K562 (cell line): ENCODE measurements around the gene IRX1. TPM values are rescaled to one million over a fixed set of nuclear protein-coding genes. Genes with fewer than 3 reads are reported as not detected.

ENCODE experiments used
- ATAC-seq: fragments of 200-7000 bp; cut with Tn5 transposase; 3 replicates; pipeline ENCODE4 v1.9.1; 2020; ENCODE audit warnings: moderate library complexity
- BruUV-seq: library from RNA; stranded (reverse); fragments of 400-500 nt; replicated peaks from 2 replicates; lab custom pipeline; 2021; lab: Mats Ljungman, UMichigan
- CTCF ChIA-PET: fragments of 300-600 bp; formaldehyde crosslinking; extraction: SDS; loops from one replicate; lab custom pipeline; 2021; ENCODE audit warnings: low intra/inter-chr PET ratio; lab: Yijun Ruan, JAX
- POLR2A ChIA-PET: fragments of 300-600, 350-650 bp; sonication (Branson Sonifier 250); formaldehyde crosslinking; extraction: SDS; loops from one replicate; lab custom pipeline; 2021; ENCODE audit warnings: antibody characterized with exemption, inconsistent platforms; lab: Yijun Ruan, JAX
- DNase-seq, 4 experiments: peaks; one replicate each; pipeline versions ENCODE4 v3.0.0 to v3.0.0-alpha.2; 2011 to 2018; ENCODE audit warnings: low spot score in 3 of 4, mixed read lengths in 3 of 4; ENCODE audit errors: extremely low read depth in 1 of 4
- FAIRE-seq: peaks from 2 replicates; lab custom pipeline; 2011; peaks lifted over from hg19 to GRCh38; lab: Jason Lieb, UNC
- H2AFZ ChIP-seq: 2 replicates; pipeline ENCODE4 v1.6.0; 2011; ENCODE audit warnings: low read depth, low read length, control low read depth, inconsistent platforms
- H3K27ac ChIP-seq: fragments of 200-600 bp; 3 replicates; pipeline ENCODE4 v1.8.0; 2011; ENCODE audit warnings: low read depth, mild to moderate bottlenecking, control low read depth, inconsistent platforms, low read length, moderate library complexity, mixed read lengths; ENCODE audit errors: extremely low read depth
- H3K27me3 ChIP-seq, 2 experiments: fragments of 300-600 bp in 1 of 2; 2 replicates in 1 of 2; 3 replicates in 1 of 2; pipeline versions ENCODE4 v1.6.0 to v1.8.0; 2011; ENCODE audit warnings: inconsistent platforms in 2 of 2, low read length in 2 of 2, mild to moderate bottlenecking in 1 of 2, mixed read lengths in 1 of 2, moderate library complexity in 1 of 2; ENCODE audit not compliant: control insufficient read depth in 2 of 2, insufficient read depth in 2 of 2
- H3K36me3 ChIP-seq: fragments of 300-600 bp; 3 replicates; pipeline ENCODE4 v1.8.0; 2011; ENCODE audit warnings: mild to moderate bottlenecking, low read length, inconsistent platforms; ENCODE audit not compliant: control insufficient read depth, insufficient read depth
- H3K4me1 ChIP-seq, 2 experiments: fragments of 200-600 bp in 1 of 2; replicated peaks in 1 of 2; 2 replicates in 1 of 2; 3 replicates in 1 of 2; pipeline versions ENCODE4 v1.5.1 to v1.8.0; 2011; ENCODE audit warnings: inconsistent platforms in 2 of 2, low read length in 2 of 2, mild to moderate bottlenecking in 1 of 2, mixed read lengths in 1 of 2, moderate library complexity in 1 of 2; ENCODE audit not compliant: control insufficient read depth in 2 of 2, insufficient read depth in 2 of 2
- H3K4me2 ChIP-seq: 2 replicates; pipeline ENCODE4 v1.6.1; 2011; ENCODE audit warnings: low read length, control low read depth, inconsistent platforms, mixed read lengths; ENCODE audit not compliant: insufficient read depth
- H3K4me3 ChIP-seq: fragments of 200-600 bp; sonication (generic), shearing (Covaris generic); 2 replicates; pipeline ENCODE4 v1.5.1; 2016; ENCODE audit warnings: control low read depth, inconsistent platforms
- H3K79me2 ChIP-seq: fragments of 200-600 bp; 3 replicates; pipeline ENCODE4 v1.8.0; 2011; ENCODE audit warnings: low read length, inconsistent platforms; ENCODE audit not compliant: control insufficient read depth, insufficient read depth
- H3K9ac ChIP-seq, 2 experiments: 2 replicates each; pipeline versions ENCODE4 v1.6.0 to v1.6.1; 2011; ENCODE audit warnings: low read depth in 2 of 2, low read length in 2 of 2, control low read depth in 1 of 2, inconsistent platforms in 1 of 2, mild to moderate bottlenecking in 1 of 2, mixed read lengths in 1 of 2; ENCODE audit not compliant: insufficient read depth in 1 of 2
- H3K9me1 ChIP-seq: one replicate; pipeline ENCODE4 v1.6.0; 2011; ENCODE audit warnings: inconsistent platforms, mild to moderate bottlenecking, low read length, moderate library complexity; ENCODE audit not compliant: control insufficient read depth, insufficient read depth
- H3K9me3 ChIP-seq: replicated peaks from 2 replicates; pipeline ENCODE4 v1.5.1; 2011; ENCODE audit warnings: low read depth, low read length, inconsistent platforms; ENCODE audit not compliant: control insufficient read depth, insufficient read depth
- H4K20me1 ChIP-seq: replicated peaks from 2 replicates; pipeline ENCODE4 v1.6.1; 2011; ENCODE audit warnings: low read length, inconsistent platforms, mixed read lengths; ENCODE audit not compliant: control insufficient read depth, insufficient read depth
- ASH1L ChIP-seq: fragments of 450-650 bp; IDR thresholded peaks from 2 replicates; pipeline ENCODE4 v1.6.1; 2018; ENCODE audit warnings: borderline replicate concordance, mild to moderate bottlenecking, low read depth; ENCODE audit not compliant: partially characterized antibody
- CBX5 ChIP-seq: IDR thresholded peaks from 2 replicates; pipeline ENCODE4 v1.6.1; 2014; ENCODE audit warnings: low read depth, borderline replicate concordance
- MBD1 ChIP-seq: fragments of 250-450 bp; sonication (Bioruptor Pico); IDR thresholded peaks from 2 replicates; pipeline ENCODE4 v1.8.0; 2022; ENCODE audit warnings: inconsistent platforms
- NFATC3 ChIP-seq: fragments of 450-650 bp; IDR thresholded peaks from 2 replicates; pipeline ENCODE4 v1.6.1; 2017; ENCODE audit warnings: mild to moderate bottlenecking
- POLR2G ChIP-seq: fragments of 200-400 bp; formaldehyde crosslinking; IDR thresholded peaks from 2 replicates; pipeline ENCODE4 v1.6.1; 2017; ENCODE audit warnings: low read depth, mild to moderate bottlenecking, antibody characterized with exemption, low read length, moderate library complexity
- TGIF2 ChIP-seq: sonication (generic); formaldehyde crosslinking; IDR thresholded peaks from 2 replicates; pipeline ENCODE4 v1.8.1; 2022; ENCODE audit warnings: mild to moderate bottlenecking, missing genetic modification reagents, moderate library complexity
- XRCC3 ChIP-seq: fragments of 450-650 bp; IDR thresholded peaks from 2 replicates; pipeline ENCODE4 v1.6.1; 2017; ENCODE audit warnings: mild to moderate bottlenecking, moderate library complexity
- ZBED1 ChIP-seq: IDR thresholded peaks from 2 replicates; pipeline ENCODE4 v1.6.1; 2014
- ZNF518B ChIP-seq: fragments of 250-450 bp; sonication (Bioruptor Pico); IDR thresholded peaks from 2 replicates; pipeline ENCODE4 v1.5.0; 2021; ENCODE audit warnings: mild to moderate bottlenecking, moderate library complexity
- WGBS: fragments of 100-300 bp; shearing (Covaris generic); methylation state at CpG from one replicate; pipeline ENCODE4 v1.1.6; 2016; ENCODE audit warnings: low coverage, mixed read lengths; ENCODE audit not compliant: insufficient coverage; ENCODE audit errors: missing lambda C conversion rate; 5-methylcytosine and 5-hydroxymethylcytosine counted together
- in situ Hi-C: fragments of 300-500 bp; cut with MboI; formaldehyde crosslinking; loops from 4 replicates; pipeline ENCODE4 v1.15.0; 2018; ENCODE audit warnings: inconsistent platforms, mixed read lengths
- intact Hi-C: fragments of 100-400 bp; cut with micrococcal nuclease; formaldehyde crosslinking; loops from 2 replicates; pipeline ENCODE4 v1.14.2; 2022
- polyA plus RNA-seq, 8 experiments: library from polyadenylated mRNA; depleted of rRNA in 4 of 8; stranded (reverse) in 5 of 8; unstranded in 3 of 8; fragments of >200 nt; fragmentation: Nextera tagmentation in 2 of 8; fragmentation: Illumina TruSeq in 1 of 8; extraction: Ambion mirVana in 2 of 8; extraction: Trizol in 1 of 8; gene quantifications; 2 replicates each; pipeline versions ENCODE4 v1.2.1 to v1.2.3, GENCODE V29; 2011 to 2014; ENCODE audit warnings: inconsistent platforms in 1 of 8, missing spikeins in 1 of 8
- total RNA-seq, 7 experiments: library from RNA; depleted of rRNA in 6 of 7; stranded (reverse); fragments of >200 nt in 6 of 7; fragmentation: Illumina TruSeq in 2 of 7; extraction: Trizol in 2 of 7; gene quantifications; 2 replicates each; pipeline versions ENCODE4 v1.2.1 to v1.2.3, GENCODE V29; 2011 to 2021; ENCODE audit warnings: low replicate concordance in 1 of 7
- TF ChIP-seq, protein P1 (sequence below): IDR thresholded peaks from 3 replicates; pipeline ENCODE4 v1.6.1; 2011; ENCODE audit warnings: borderline replicate concordance, mild to moderate bottlenecking; ENCODE audit not compliant: insufficient read length, insufficient read depth
- TF ChIP-seq, protein P2 (sequence below): IDR thresholded peaks from 2 replicates; pipeline ENCODE4 v1.6.1; 2011; ENCODE audit warnings: borderline replicate concordance, low read depth, mild to moderate bottlenecking, moderate library complexity, low read length; ENCODE audit not compliant: insufficient read depth, poor library complexity, severe bottlenecking

The IRX1 gene
- total and polyA plus RNA-seq, 9 of the 15 experiments (the other 6 are each of a cell fraction or from before 2014, with no cell fraction given) = not detected

- TF ChIP-seq, protein P1, sequence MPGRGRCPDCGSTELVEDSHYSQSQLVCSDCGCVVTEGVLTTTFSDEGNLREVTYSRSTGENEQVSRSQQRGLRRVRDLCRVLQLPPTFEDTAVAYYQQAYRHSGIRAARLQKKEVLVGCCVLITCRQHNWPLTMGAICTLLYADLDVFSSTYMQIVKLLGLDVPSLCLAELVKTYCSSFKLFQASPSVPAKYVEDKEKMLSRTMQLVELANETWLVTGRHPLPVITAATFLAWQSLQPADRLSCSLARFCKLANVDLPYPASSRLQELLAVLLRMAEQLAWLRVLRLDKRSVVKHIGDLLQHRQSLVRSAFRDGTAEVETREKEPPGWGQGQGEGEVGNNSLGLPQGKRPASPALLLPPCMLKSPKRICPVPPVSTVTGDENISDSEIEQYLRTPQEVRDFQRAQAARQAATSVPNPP = no peak
- TF ChIP-seq ZNF518B (CRISPR knock-in tag) = no peak
- TF ChIP-seq XRCC3 = no peak
- TF ChIP-seq ASH1L = no peak
Measured at GRCh38 chr5:3615217-3615616, 19.6 kb downstream of the IRX1 start (continued).

GRCh38 chr5:3615829-3616228 lies 20.2 kb downstream of the IRX1 start:
- FAIRE-seq = no peak
- ATAC-seq = no peak
- ChIA-PET POLR2A (no interaction called here), CTCF (no interaction called here)
- H3K27me3 ChIP-seq = peaks cover 0 to 7% of the 10 kb centered on the region in 2 experiments; a peak in 1 of 5 replicates
- WGBS = 2% methylated on average over 13 of the region's 13 CpGs
- no peak overlapping the region for H3K4me3 ChIP-seq
- no peak overlapping the region for H3K9ac ChIP-seq
- no peaks in the 10 kb centered on the region for H3K4me1 ChIP-seq
- no peak for DNase-seq
- intact Hi-C loops = no loop called here
- no peak overlapping the region for H3K27ac ChIP-seq
- no peaks in the 10 kb centered on the region for H3K79me2 ChIP-seq
- TF ChIP-seq, protein P2, sequence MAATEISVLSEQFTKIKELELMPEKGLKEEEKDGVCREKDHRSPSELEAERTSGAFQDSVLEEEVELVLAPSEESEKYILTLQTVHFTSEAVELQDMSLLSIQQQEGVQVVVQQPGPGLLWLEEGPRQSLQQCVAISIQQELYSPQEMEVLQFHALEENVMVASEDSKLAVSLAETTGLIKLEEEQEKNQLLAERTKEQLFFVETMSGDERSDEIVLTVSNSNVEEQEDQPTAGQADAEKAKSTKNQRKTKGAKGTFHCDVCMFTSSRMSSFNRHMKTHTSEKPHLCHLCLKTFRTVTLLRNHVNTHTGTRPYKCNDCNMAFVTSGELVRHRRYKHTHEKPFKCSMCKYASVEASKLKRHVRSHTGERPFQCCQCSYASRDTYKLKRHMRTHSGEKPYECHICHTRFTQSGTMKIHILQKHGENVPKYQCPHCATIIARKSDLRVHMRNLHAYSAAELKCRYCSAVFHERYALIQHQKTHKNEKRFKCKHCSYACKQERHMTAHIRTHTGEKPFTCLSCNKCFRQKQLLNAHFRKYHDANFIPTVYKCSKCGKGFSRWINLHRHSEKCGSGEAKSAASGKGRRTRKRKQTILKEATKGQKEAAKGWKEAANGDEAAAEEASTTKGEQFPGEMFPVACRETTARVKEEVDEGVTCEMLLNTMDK = no peak
- TF ChIP-seq NFATC3 (no peak), TGIF2 (CRISPR knock-in tag) (no peak), ZBED1 (no peak), CBX5 (no peak), POLR2G (no peak), MBD1 (CRISPR knock-in tag) (no peak)
- TF ChIP-seq, all 486 proteins: peak for 0
- no peaks in the 10 kb centered on the region for H3K9me3 ChIP-seq
- peaks cover 5% of the 10 kb centered on the region for H3K9me1 ChIP-seq
- no TSS peak for BruUV-seq
- no peaks in the 10 kb centered on the region for H3K36me3 ChIP-seq
- in situ Hi-C loops = no loop called here
- H2AFZ ChIP-seq = no peak overlapping the region
- no peaks in the 10 kb centered on the region for H4K20me1 ChIP-seq
- no peak overlapping the region for H3K4me2 ChIP-seq
